MM.1S (cell line): ENCODE results near the gene TOX4.

Source experiments
- DNase-seq: peaks from one replicate; pipeline ENCODE4 v3.0.0-alpha.2; 2015
- H2AFZ ChIP-seq: fragments of 300-600 bp; sonication (generic); 2 replicates; pipeline ENCODE4 v1.6.0; 2016; ENCODE audit warnings: antibody characterized with exemption, low read length
- H3F3A ChIP-seq: fragments of 300-600 bp; sonication (generic); 2 replicates; pipeline ENCODE4 v1.6.1; 2016; ENCODE audit warnings: mild to moderate bottlenecking, antibody characterized with exemption, low read length, moderate library complexity, mixed read lengths; ENCODE audit not compliant: insufficient read depth
- H3K27ac ChIP-seq: fragments of 300-600 bp; sonication (generic); 2 replicates; pipeline ENCODE4 v1.5.1; 2016; ENCODE audit warnings: mild to moderate bottlenecking, low read length
- H3K27me3 ChIP-seq: fragments of 300-600 bp; sonication (generic); replicated peaks from 2 replicates; pipeline ENCODE4 v1.6.0; 2016; ENCODE audit warnings: low read length; ENCODE audit not compliant: insufficient read depth
- H3K36me3 ChIP-seq: fragments of 300-600 bp; sonication (generic); replicated peaks from 2 replicates; pipeline ENCODE4 v1.6.1; 2016; ENCODE audit warnings: mild to moderate bottlenecking, low read length, mixed read lengths; ENCODE audit not compliant: insufficient read depth
- H3K4me1 ChIP-seq: fragments of 300-600 bp; sonication (generic); 2 replicates; pipeline ENCODE4 v1.6.1; 2016; ENCODE audit warnings: low read length, mixed read lengths
- H3K4me2 ChIP-seq: fragments of 300-600 bp; sonication (generic); 2 replicates; pipeline ENCODE4 v1.6.0; 2016; ENCODE audit warnings: low read depth, low read length
- H3K4me3 ChIP-seq: fragments of 300-600 bp; sonication (generic); 2 replicates; pipeline ENCODE4 v1.5.1; 2016; ENCODE audit warnings: low read length, mixed read lengths
- H3K79me2 ChIP-seq: fragments of 300-600 bp; sonication (generic); 2 replicates; pipeline ENCODE4 v1.6.1; 2016; ENCODE audit warnings: mixed run types, low read length, mixed read lengths
- H3K9ac ChIP-seq: fragments of 300-600 bp; sonication (generic); 2 replicates; pipeline ENCODE4 v1.6.1; 2016; ENCODE audit warnings: low read length, mixed read lengths
- H3K9me2 ChIP-seq: fragments of 300-600 bp; sonication (generic); replicated peaks from 2 replicates; pipeline ENCODE4 v1.6.1; 2016; ENCODE audit warnings: mild to moderate bottlenecking, low read length, mixed read lengths; ENCODE audit not compliant: insufficient read depth
- H3K9me3 ChIP-seq: fragments of 300-600 bp; sonication (generic); replicated peaks from 2 replicates; pipeline ENCODE4 v1.6.1; 2016; ENCODE audit warnings: mild to moderate bottlenecking, low read length, mixed read lengths; ENCODE audit not compliant: insufficient read depth
- H4K20me1 ChIP-seq: fragments of 300-600 bp; sonication (generic); 2 replicates; pipeline ENCODE4 v1.6.1; 2016; ENCODE audit warnings: mild to moderate bottlenecking, low read length, moderate library complexity, mixed read lengths; ENCODE audit not compliant: insufficient read depth
- CTCF ChIP-seq: fragments of 300-600 bp; sonication (generic); IDR thresholded peaks from 2 replicates; pipeline ENCODE4 v1.5.1; 2016; ENCODE audit warnings: antibody characterized with exemption, low read length, mixed read lengths
- EZH2 ChIP-seq: fragments of 300-600 bp; sonication (generic); optimal IDR thresholded peaks from 2 replicates; pipeline ENCODE3; 2017; ENCODE audit warnings: low read depth, mild to moderate bottlenecking, antibody characterized with exemption, low read length, mixed read lengths
- EZH2phosphoT487 ChIP-seq: fragments of 300-600 bp; sonication (generic); IDR thresholded peaks from 2 replicates; pipeline ENCODE4 v1.6.1; 2018; ENCODE audit warnings: antibody characterized with exemption, low read length

Gene TOX4

DNA sequence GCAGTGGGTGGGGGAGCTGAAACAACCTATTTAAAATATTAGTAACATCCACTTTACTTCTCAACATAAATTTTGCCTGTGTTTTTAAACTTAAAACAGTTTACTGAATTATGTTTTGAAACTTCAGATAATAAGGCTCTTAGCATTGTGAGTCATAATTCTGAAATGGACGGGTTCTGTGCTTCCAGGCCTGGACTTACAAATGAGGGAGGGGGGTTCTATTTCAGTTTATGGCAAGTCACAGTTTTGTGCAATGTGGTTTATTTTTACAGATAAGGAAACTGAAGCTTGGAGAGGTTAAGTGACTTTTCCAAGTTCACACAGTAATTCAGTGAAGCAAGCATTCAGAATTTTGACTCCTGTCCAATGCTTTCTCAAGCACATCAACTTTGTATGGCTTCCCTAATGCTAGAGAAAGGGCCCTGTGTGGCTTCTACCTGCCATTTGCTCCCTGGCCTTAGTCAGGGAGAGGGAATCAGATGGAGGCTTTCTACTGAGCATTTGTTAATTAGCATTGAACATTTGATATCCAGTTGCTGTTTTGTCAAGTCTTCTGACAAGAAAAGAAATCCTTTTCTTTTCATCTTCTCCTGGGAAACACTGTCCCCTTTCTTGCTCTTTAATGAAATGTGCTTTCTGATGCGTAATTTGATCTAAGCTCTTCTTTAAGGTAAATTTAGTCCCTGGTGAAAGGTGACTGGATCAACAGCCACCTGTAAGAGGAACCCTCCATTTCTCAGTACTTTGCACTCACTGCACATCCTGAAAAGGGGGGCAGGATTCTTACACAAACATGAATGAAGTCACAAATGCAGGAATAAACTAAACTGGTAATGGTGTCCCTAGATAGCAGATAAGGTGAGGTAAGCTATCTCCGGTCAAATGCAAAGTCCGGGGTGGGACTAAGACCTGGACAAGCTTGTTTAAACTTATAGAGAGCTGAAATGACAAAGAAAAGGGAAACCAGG lies 51.7 kb downstream of the TOX4 start:
- Histone ChIP-seq H3K9me3 (no peaks in the 10 kb centered on the region), H3K4me2 (no peak overlapping the region), H3K4me3 (no peak overlapping the region), H3K79me2 (no peaks in the 10 kb centered on the region), H2AFZ (no peak overlapping the region), H3K27ac (no peak overlapping the region), H3K36me3 (no peaks in the 10 kb centered on the region), H3K9me2 (no peaks in the 10 kb centered on the region), H3K27me3 (no peaks in the 10 kb centered on the region), H4K20me1 (no peaks in the 10 kb centered on the region), H3K9ac (no peak overlapping the region), H3F3A (no peaks in the 10 kb centered on the region), H3K4me1 (no peaks in the 10 kb centered on the region)
- TF ChIP-seq EZH2phosphoT487 (no peak), EZH2 (no peak), CTCF (no peak)
- no peak for DNase-seq

GRCh38 chr14:21529515-21529914 lies 52.5 kb downstream of the TOX4 start:
- Histone ChIP-seq H3K9me3 (no peaks in the 10 kb centered on the region), H3K27ac (no peak overlapping the region), H3K36me3 (no peaks in the 10 kb centered on the region), H3K27me3 (no peaks in the 10 kb centered on the region), H3K79me2 (no peaks in the 10 kb centered on the region), H3K4me3 (no peak overlapping the region), H3K4me2 (no peak overlapping the region), H3K4me1 (no peaks in the 10 kb centered on the region), H3K9me2 (no peaks in the 10 kb centered on the region), H2AFZ (no peak overlapping the region), H4K20me1 (no peaks in the 10 kb centered on the region), H3K9ac (no peak overlapping the region), H3F3A (no peaks in the 10 kb centered on the region)
- no peak for TF ChIP-seq EZH2
- no peak for TF ChIP-seq EZH2phosphoT487
- TF ChIP-seq CTCF, result no peak
- no peak for DNase-seq

GRCh38 chr14:21533294-21533693 lies 56.3 kb downstream of the TOX4 start:
- no peak for DNase-seq
- Histone ChIP-seq H3K27me3 (no peaks in the 10 kb centered on the region), H4K20me1 (no peaks in the 10 kb centered on the region), H3F3A (no peaks in the 10 kb centered on the region), H3K9me3 (no peaks in the 10 kb centered on the region), H3K4me1 (no peaks in the 10 kb centered on the region), H3K27ac (no peak overlapping the region), H3K79me2 (no peaks in the 10 kb centered on the region), H3K4me2 (no peak overlapping the region), H3K4me3 (no peak overlapping the region), H2AFZ (no peak overlapping the region), H3K9ac (no peak overlapping the region), H3K9me2 (no peaks in the 10 kb centered on the region), H3K36me3 (no peaks in the 10 kb centered on the region)
- TF ChIP-seq EZH2 (no peak), EZH2phosphoT487 (no peak), CTCF (no peak)
